DOHH2 (cell line): ENCODE results near the gene MYEF2.

Source experiments
- EZH2phosphoT487 ChIP-seq: fragments of 200-600 bp; sonication (generic); IDR thresholded peaks from 2 replicates; pipeline ENCODE4 v1.6.1; 2017; ENCODE audit warnings: borderline replicate concordance, mild to moderate bottlenecking, antibody characterized with exemption, low read length, moderate library complexity, mixed read lengths
- TF ChIP-seq, protein P1 (sequence below): fragments of 200-600 bp; sonication (generic); IDR thresholded peaks from one replicate; pipeline ENCODE4 v1.5.1; 2014; ENCODE audit warnings: antibody characterized with exemption, mild to moderate bottlenecking, low read depth, low read length; ENCODE audit not compliant: poor library complexity, severe bottlenecking

DNA sequence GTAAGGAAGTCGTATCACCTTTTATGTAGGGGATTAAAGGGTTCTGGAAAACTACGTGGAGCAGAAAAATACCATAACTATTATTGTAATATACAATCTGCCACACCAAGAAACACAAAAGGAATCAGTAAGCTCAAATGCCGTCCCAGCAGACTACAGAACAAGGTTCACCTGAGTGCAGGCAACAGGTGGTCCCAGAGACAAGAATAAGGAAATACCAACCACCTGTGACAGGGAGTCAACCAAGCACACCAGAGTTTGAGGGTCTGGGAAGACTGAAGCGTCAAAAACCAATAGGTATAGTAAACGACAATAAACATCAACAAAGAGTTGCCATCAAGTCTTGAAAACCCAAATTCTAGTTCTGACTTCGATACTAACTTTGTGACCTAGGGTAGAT, 45.2 kb downstream of the MYEF2 start:
- TF ChIP-seq, protein P1, sequence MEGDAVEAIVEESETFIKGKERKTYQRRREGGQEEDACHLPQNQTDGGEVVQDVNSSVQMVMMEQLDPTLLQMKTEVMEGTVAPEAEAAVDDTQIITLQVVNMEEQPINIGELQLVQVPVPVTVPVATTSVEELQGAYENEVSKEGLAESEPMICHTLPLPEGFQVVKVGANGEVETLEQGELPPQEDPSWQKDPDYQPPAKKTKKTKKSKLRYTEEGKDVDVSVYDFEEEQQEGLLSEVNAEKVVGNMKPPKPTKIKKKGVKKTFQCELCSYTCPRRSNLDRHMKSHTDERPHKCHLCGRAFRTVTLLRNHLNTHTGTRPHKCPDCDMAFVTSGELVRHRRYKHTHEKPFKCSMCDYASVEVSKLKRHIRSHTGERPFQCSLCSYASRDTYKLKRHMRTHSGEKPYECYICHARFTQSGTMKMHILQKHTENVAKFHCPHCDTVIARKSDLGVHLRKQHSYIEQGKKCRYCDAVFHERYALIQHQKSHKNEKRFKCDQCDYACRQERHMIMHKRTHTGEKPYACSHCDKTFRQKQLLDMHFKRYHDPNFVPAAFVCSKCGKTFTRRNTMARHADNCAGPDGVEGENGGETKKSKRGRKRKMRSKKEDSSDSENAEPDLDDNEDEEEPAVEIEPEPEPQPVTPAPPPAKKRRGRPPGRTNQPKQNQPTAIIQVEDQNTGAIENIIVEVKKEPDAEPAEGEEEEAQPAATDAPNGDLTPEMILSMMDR, result no peak
- no peak for TF ChIP-seq EZH2phosphoT487
